ENCODE data around the gene CYP4Z1.
"Not testable (repeated sequence)": the region's sequence is repeated elsewhere in the genome, so short reads cannot be mapped to it uniquely, and the experiment has no call there.

Gene CYP4Z1, protein sequence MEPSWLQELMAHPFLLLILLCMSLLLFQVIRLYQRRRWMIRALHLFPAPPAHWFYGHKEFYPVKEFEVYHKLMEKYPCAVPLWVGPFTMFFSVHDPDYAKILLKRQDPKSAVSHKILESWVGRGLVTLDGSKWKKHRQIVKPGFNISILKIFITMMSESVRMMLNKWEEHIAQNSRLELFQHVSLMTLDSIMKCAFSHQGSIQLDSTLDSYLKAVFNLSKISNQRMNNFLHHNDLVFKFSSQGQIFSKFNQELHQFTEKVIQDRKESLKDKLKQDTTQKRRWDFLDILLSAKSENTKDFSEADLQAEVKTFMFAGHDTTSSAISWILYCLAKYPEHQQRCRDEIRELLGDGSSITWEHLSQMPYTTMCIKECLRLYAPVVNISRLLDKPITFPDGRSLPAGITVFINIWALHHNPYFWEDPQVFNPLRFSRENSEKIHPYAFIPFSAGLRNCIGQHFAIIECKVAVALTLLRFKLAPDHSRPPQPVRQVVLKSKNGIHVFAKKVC

DNA sequence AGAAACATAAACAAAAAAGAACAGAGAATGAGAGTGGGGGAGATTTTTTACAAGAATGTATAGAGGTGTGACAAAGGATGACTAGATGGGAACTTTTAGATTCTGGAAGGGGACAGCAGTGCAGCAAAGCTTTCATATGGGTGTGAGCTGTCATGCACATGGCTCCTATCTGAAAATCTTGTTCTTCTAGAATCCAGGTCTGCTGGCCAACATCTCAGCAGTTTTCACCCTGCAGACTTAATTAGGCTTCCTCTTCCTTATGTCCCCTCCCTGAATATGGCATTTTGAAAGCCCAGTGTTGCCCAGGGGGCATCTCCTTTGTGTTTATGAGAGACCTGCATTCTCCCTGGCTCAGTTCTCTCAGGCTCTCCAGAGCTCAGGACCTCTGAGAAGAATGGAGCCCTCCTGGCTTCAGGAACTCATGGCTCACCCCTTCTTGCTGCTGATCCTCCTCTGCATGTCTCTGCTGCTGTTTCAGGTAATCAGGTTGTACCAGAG, at the start of gene CYP4Z1:
Gene CYP4Z1 (plus strand): TSS at position 135 of the 498 bp plus-strand sequence. CDS start 260 bp downstream, at position 395.
- DNase-seq, result no peak

DNA sequence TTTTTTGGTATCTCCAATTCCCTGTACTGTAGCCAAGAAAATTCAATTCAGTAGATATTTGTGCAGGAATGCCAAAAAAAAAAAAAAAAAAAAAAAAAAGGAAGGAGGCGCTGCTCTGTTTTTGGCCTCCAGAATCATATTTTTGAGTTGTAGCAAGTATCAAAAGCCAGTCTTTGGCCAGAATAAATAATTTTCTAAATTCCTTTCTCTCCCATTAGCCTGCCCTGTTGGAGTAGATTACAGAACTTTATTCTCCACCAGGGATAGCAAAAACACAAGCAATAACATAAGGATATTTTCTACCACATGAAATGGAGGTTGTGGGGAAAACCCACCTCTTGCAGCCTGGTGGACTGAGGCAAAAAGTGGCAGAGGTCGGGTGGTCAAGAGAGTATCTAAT, 46.0 kb upstream of the CYP4Z1 start:
- no peak for DNase-seq

DNA sequence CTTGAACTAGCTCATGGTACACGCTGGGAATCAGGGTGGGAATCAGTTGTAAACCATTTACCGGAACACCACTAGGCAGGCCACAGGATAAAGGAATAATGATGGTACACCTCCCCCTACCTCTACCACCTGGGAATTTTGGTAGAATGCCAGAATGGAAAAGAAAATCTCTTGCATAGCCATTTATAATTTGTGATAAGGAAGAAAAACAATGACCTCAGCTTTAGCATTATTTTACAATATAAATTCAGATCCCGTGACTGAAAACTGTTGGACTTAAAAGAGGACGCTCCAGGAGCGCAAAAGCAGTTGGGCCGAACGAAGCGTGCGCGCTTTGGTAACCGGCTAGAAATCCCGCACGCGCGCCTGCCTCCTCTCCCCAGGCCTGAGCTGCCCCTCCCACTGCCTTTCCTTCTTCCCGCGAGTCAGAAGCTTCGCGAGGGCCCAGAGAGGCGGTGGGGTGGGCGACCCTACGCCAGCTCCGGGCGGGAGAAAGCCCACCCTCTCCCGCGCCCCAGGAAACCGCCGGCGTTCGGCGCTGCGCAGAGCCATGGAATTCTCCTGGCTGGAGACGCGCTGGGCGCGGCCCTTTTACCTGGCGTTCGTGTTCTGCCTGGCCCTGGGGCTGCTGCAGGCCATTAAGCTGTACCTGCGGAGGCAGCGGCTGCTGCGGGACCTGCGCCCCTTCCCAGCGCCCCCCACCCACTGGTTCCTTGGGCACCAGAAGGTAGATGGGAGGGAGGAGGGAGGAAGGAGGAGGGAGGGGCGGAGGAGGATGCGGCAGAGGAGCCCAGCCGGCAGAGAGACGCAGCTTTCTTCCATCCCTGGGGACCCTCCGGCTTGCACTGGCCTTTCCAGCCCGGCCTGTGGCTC, 43.5 kb upstream of the CYP4Z1 start, which contains the start of gene CYP4X1:
Gene CYP4X1 (plus strand): TSS at position 402 of the 873 bp plus-strand sequence. CDS start 149 bp downstream, at position 551.
- no peak for DNase-seq

DNA sequence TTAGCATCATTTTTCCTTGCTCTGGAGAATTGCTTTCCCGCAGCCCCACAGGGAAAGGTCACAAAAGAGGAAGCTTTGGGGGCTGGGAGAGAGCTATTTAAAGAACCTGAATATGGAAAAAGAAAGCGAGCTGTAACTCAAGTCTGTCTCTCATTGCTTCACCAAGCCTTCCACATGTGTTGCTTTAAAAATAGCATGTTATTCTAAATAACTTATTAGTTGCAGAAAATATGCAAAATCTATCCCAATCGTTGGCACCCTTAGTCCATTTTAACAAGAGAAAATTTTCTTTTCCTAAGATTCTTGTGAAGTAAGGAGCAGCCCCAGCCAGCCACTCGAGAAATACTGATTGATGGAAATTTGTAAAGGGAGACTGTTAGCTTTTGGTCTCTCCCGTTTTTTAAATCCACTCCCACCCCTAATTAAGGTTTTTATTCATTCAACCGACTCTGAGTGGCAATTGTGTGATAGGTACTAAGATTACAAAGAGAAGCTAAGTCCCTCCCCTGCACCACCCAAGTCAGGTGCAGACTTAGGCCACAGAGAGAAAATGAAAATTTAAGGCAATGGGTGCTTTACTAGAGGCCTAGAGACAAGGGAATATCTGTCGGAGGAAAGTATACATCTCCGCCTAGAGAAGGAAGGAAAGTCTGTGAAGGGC, 42.8 kb upstream of the CYP4Z1 start:
- DNase-seq, result no peak

DNA sequence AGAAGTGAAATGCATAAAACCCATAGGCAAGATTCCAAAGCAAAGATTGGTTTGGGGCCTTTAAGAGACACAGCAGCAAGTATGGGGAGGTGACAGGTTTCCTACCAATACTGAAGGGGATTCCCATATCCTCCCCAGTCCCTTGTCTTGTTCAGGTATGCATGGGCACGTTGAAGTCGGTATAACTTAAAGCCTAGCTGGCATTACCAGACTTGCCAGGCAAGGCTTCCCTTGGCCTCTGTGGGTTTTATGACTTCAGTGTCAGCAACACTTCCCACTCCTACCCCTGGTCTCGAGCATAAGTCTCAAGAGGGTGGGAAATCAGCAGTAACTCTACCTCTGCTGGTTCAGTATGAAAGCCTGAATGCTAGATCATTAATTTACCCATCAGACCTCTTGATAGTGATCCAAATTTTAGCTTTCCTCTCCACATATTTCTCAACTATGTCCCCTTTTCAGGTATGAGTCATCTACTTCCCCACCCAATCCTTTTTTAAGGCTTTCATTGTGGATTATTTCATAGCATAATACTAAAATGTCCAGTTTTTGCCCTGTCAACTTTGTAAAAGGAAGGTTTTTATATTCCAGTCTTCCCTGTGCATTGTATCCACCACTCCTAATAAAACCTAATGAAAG, 36.7 kb upstream of the CYP4Z1 start:
- DNase-seq, result no peak

DNA sequence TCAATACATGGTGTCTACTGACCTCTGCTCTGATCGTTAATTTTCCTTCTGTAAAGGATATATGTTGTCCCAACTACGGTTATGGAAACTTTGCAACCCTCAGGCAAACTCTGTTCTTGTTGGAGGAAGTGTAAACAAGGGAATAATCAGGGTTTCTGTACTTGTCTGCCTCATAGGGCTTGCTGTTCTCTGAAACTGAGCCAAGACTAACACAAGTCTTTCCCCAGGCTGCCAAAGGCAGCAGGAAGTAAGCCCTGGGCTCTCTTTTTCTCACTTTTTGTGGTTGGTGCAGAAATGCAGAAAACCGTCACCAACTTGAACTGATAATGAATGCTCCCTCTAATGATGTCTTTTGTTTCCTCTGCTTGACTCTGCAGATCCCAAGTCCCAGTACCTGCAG, 36.0 kb upstream of the CYP4Z1 start:
- no peak for DNase-seq

DNA sequence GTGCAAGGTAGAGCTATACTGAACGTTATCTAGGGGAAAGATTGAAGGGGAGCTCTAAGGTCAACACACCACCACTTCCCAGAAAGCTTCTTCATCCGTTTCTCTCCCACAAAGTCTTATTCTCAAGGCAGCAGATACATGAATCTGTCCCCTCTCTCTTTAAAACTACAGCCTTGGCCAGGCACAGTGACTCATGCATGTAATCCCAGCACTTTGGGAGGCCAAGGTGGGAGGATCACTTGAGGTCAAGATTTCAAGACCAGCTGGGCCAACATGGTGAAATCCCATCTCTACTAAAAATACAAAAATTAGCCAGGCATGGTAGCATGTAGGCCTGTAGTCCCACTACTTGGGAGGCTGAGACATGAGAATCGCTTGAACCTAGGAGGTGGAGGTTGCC, 35.4 kb upstream of the CYP4Z1 start:
- no peak for DNase-seq

DNA sequence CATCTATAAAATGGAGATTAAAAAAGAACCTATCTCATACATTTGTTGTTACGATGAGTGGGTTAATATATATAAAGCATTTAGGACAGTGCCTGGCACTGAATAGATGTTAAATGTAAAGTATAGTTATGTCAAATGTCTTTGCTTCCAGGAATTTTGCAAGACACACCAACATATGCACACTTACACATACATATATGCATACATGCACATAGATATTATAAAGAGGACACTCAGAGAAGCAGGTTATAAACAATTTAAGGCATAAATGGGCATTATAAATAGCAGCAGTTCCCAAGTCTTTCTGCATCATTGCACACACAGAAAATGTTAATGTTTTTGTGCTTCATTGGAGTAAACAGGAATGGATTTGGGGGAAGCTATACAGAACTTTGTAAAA, 30.3 kb upstream of the CYP4Z1 start:
- DNase-seq, result no peak

DNA sequence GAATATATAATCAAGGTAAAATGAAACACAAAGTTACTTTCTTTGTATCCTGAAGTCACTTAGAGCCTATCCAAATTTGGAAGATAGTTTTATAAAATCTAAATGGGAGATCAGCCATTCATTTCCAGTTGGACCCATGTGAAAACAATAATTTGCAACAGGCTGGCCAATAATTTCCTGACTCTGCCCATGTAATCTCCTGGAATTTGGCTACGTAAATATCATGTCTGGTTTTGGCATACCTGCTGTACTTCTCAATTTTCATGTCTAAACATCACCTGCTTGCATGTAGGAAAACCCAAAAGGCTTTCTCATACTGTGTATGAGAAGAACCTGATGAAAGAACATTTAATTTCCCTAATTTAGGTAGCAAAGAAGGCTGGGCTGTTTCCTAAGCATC, 7.7 kb upstream of the CYP4Z1 start:
- DNase-seq, result no peak

DNA sequence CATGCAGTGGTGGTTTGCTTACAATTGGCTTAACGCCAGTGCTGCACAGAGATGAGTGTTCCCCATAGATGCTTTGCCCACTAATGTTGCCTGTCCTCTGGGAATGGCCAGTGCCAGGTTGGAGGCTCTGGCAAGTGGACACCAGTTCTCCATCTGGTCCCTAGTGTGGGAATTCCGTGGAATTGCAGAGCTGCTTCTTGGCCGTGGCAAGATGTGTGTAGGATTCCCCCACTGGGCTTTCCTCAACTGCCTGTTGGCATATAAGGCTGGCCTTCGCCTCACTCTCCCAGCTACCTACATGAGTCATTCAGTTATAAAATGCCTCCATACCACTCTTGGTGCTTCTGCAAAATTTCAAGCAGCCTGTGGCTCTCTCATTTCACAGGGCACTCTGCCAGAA, 2.0 kb downstream of the CYP4Z1 start:
- DNase-seq, result not testable (repeated sequence)

DNA sequence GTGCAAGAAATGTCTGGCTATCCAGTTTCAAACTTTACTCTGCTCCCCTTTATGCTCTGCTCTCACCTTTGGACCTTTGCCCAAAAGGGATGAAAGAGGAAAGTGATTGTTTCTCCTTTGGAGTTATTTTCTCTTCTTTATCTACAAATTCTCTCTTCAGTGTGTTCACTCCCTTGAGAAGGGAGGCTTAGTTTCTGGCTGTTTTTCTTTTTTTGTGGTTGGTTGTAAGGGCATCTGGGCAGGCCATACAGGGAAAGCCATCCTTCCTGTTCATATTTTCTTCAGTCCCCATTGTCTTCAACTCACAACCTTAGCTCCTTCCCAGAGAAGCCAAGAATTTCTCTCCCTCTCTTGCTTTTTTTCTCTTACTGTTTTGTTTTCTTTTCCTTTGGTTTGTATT, 2.5 kb downstream of the CYP4Z1 start:
- DNase-seq, result not testable (repeated sequence)

DNA sequence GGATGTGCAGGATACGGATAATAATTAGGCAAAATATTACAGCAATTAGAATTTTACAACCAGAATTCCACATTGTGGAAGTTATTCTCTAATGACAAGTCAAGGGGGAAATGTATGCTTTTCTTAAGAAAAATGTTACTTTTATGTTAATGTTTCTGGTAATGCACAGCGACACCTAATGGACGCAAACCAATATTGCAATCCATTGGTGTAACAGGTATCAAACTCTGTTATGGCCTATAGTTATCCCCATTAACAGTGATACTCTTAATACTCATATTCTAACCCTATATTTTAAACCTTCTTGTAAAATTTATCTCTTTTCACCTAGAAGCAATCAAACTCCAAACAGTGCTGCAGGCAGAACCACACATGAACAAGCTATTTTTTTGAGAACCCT, 22.3 kb downstream of the CYP4Z1 start:
- peak in 1 of 2 donors; percentile 36 for DNase-seq

DNA sequence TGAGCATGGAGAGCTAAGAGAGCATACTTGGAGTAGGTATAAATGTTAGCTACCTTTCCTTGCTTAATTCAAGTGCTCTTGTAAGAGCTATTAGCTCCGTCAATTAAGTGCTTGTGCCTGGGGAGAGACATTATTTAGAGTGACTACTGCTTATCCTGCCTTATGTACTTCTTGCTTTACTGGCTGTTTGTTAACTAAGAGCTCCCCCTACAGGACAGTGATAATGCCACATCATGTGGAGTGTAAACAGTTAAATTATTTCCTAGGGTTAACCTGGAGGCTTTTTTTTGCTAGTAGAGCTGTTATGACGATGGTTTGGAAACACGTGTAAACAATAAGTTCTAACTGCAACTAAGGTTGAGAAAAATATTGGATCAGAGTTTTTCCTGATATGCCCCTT, 24.4 kb downstream of the CYP4Z1 start:
- DNase-seq, result not testable (repeated sequence)

DNA sequence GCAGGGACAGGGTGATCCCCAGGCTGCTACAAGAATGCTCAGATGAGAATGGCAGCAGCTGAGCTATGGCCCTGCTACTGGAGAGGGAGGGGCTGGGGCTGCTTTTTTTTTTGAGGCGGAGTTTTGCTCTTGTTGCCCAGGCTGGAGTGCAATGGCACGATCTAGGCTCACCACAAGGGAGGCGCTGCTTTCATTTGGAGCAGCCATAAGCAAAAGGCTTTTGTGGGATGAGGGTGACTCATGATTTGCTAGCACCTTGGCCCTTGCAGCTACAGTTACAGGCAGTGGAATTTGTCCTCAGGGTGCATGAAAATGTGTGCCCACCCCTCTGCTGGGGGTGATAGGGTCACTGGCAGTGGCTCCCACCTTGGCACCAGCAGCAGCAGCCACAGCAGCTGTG, 37.8 kb downstream of the CYP4Z1 start:
- no peak for DNase-seq

DNA sequence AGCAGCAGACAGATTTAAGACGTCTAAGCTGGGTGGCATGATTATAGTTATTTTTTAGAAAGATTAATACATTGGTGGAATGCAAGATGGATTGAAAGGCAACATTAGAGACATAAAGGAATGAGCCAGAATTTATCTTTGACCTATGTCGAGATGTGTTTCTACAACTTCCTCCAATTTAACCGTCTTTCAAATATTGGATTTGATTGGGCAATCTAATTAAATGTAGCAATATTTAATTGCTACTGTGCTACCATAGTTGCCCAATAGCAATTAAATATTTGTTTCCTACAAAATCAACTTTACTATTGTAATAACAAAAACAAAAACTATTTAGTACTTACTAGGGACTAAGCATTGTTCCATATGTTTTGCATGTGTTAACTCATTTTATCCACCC, 39.8 kb downstream of the CYP4Z1 start:
- DNase-seq, result no peak

DNA sequence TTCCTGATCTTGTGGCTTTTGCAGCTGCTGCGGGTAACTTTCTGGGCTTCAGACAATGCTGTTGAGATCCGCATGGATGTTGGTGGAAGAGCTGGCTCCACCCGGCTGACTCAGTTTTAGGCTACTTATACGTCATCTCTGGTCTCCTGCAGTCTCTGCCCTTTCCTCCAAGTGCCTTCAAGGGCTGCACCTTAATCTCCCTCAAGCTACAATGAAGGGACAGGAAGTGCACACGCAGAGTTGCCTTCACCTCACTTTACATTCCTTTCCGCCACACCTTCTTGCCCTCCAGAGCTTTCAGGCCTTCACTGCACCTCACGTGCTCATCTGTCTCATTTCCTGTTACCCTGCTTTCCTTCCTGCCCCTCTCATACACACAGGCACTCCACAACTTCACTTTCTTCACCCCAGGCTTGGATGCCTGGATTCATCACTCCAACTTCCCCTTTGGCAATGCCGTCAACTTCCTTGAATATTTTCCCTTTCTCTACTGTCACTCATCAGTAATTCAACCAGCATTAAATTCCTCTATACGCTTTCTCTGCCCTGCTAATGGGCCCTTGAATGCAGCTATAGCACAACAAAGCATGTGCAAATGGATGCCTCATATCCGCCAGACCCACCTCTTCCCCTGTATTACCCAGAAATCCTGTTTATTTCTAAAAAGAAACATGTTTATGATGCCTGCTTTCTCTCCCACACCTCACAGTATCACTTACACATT, 41.0 kb downstream of the CYP4Z1 start:
- not testable (repeated sequence) for DNase-seq

DNA sequence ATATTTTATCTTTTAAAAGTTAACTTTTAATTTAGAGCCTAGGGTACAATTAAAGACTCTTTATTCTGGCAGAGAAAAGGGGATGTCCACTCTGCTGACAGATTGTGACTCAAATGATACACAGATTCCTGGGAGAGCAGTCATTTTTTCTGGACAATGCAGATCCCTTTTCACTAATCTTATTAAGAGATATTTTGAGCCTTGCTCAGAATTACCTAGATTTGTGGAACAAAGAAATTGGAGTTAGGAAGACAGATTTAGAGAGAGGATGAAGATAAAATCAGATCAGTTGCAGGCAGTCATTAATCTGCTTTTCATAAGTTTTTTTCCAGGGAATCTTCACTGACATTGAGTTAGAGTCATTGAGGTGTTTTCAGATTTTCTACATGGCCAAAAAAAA, 42.5 kb downstream of the CYP4Z1 start:
- DNase-seq, result not testable (repeated sequence)

DNA sequence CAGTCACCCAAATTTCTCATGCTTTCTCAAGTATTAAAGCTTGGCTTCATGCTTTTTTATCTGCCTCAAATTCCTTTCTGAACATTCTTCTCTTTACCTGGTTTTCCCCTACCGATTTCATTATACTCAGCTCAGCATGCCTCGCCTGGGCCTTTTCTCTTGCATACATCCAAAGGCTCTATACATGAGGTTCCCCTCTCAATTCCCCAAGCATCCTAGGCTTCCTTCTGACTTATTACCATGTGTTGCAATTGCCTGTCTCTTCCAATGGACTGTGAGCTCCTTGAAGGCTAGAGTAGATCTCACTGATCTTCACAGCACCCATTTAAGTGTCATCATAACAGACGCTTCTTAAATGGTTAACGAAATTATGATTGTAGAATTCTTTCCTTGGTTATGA, 46.1 kb downstream of the CYP4Z1 start:
- DNase-seq, result no peak

DNA sequence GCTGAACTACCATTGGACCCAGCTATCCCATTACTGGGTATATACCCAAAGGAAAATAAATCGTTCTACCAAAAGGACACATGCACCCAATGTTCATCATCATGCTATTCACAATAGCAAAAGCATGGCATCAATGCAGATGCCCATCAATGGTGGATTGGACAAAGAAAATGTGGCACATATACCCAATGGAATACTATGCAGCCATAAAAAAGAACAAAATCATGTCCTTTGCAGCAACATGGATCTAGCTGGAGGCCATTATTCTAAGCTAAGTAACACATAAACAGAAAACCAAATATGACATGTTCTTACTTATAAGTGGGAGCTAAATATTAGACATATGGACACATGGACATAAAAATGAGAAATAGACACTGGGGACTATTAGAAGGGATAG, 54.0 kb downstream of the CYP4Z1 start:
- not testable (repeated sequence) for DNase-seq

DNA sequence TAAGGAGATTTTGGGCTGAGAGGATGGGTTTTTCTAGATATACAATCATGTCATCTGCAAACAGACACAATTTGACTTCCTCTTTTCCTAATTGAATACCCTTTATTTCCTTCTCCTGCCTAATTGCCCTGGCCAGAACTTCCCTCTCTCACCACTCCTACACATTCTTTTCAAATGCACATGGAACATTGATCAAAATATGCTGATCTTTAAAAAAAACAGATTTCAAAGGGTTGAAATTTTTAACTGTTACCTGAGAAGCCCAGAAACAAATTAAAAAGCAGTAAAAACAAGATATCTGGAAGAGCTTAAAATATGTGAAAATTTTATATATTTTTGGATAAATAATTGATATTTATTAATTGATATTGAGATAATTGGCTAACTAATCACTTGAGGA, 57.8 kb downstream of the CYP4Z1 start:
- not testable (repeated sequence) for DNase-seq

DNA sequence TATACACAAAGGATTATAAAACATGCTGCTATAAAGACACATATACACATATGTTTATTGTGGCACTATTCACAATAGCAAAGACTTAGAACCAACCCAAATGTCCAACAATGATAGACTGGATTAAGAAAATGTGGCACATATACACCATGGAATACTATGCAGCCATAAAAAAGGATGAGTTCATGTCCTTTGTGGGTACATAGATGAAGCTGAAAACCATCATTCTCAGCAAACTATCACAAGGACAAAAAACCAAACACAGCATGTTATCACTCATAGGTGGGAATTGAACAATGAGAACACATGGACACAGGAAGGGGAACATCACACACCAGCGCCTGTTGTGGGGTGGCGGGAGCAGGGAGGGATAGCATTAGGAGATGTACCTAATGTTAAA, 60.0 kb downstream of the CYP4Z1 start:
- not testable (repeated sequence) for DNase-seq

DNA sequence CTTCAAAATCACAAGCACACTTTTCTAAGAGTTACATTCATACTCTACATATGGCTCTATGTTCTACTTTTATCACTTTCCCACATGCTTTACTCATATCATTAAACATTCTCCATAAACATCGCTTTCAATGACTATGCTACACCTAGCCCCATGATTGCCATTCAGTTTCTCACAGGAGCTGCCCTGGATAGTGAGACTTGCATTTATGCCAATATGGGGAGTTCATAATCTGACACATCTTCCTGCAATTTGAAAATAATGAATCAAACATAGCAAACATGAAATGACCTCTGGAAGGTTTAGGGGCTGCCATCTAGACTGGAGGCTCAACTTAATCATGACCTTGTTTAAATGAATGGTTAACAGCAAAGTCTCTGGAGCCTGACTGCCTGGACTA, 61.2 kb downstream of the CYP4Z1 start:
- no peak for DNase-seq

Measured in CD4-positive, alpha-beta T cell treated with Interleukin-4 for 1 hour (primary cell).